Measurements from ENCODE around the gene ANKRD2.

GRCh38 chr10:97573021-97573420, 442 bp downstream of the ANKRD2 start:
- TF ChIP-seq CTCF (IDR thresholded peaks at IDR 0.05) (no peak), POLR2A (IDR thresholded peaks at IDR 0.05) (no peak)

Data from right lobe of liver (tissue), 4 donors.